UCSD-AML1 (cell line): ENCODE data around the gene SELENOV.
"Not testable (repeated sequence)": the region's sequence is repeated elsewhere in the genome, so short reads cannot be mapped to it uniquely, and the experiment has no call there.

ENCODE experiments used
- DNase-seq: peaks from one replicate; lab custom pipeline; 2025; ENCODE audit not compliant: unreplicated experiment; lab: John Stamatoyannopoulos, UW

Gene SELENOV

GRCh38 chr19:39514840-39515550 is at the start of gene SELENOV:
TSS of gene SELENOV (plus strand) at chr19:39515139. CDS start at chr19:39515213, 74 bp downstream.
- no peak for DNase-seq

GRCh38 chr19:39465956-39466747 is 48.8 kb upstream of the SELENOV start:
- DNase-seq = no peak

- DNase-seq = no peak
Observed at GRCh38 chr19:39467941-39468340, 47.0 kb upstream of the SELENOV start.

- DNase-seq = no peak
Observed at GRCh38 chr19:39469036-39469435, 45.9 kb upstream of the SELENOV start.

GRCh38 chr19:39469567-39469966 is 45.4 kb upstream of the SELENOV start:
- no peak for DNase-seq

- no peak for DNase-seq
Observed at GRCh38 chr19:39470724-39471339, 44.1 kb upstream of the SELENOV start.

GRCh38 chr19:39471756-39472536 is 43.0 kb upstream of the SELENOV start:
- no peak for DNase-seq

GRCh38 chr19:39472746-39473442 is 42.0 kb upstream of the SELENOV start:
- no peak for DNase-seq

GRCh38 chr19:39473443-39473960 is 41.4 kb upstream of the SELENOV start:
- no peak for DNase-seq

GRCh38 chr19:39474139-39474620 is 40.8 kb upstream of the SELENOV start:
- DNase-seq = peak; percentile 59

- no peak for DNase-seq
Observed at GRCh38 chr19:39475748-39476147, 39.2 kb upstream of the SELENOV start.

- not testable (repeated sequence) for DNase-seq
Observed at GRCh38 chr19:39479319-39479801, 35.6 kb upstream of the SELENOV start.

- no peak for DNase-seq
Observed at GRCh38 chr19:39479916-39480315, 35.0 kb upstream of the SELENOV start.

GRCh38 chr19:39480337-39481228 is 34.4 kb upstream of the SELENOV start, which contains the start of gene TIMM50:
TSS of gene TIMM50 (plus strand) at chr19:39480838. CDS start at chr19:39480854, 16 bp downstream.
- peak; percentile 97 for DNase-seq

- no peak for DNase-seq
Observed at GRCh38 chr19:39481229-39481545, 33.8 kb upstream of the SELENOV start.

GRCh38 chr19:39481676-39482075 is 33.3 kb upstream of the SELENOV start:
- DNase-seq = no peak

- DNase-seq = no peak
Observed at GRCh38 chr19:39483141-39483540, 31.8 kb upstream of the SELENOV start.

GRCh38 chr19:39489756-39490155 is 25.2 kb upstream of the SELENOV start:
- DNase-seq = no peak

- DNase-seq = no peak
Observed at GRCh38 chr19:39492225-39492624, 22.7 kb upstream of the SELENOV start.
